HepG2 (cell line): ENCODE measurements around the gene GLRA3. TPM values are rescaled to one million over a fixed set of nuclear protein-coding genes. Genes with fewer than 3 reads are reported as not detected.

Experiments
- ATAC-seq: fragments of 200-7000 bp; cut with Tn5 transposase; 3 replicates; pipeline ENCODE4 v1.9.1; 2020; ENCODE audit warnings: mild to moderate bottlenecking, moderate library complexity
- BruUV-seq: library from RNA; stranded (reverse); fragments of 400-500 nt; replicated peaks from 2 replicates; lab custom pipeline; 2021; lab: Mats Ljungman, UMichigan
- CTCF ChIA-PET: fragments of 300-600 bp; formaldehyde crosslinking; extraction: SDS; loops from one replicate; lab custom pipeline; 2021; ENCODE audit warnings: low total read pairs, inconsistent platforms, low intra/inter-chr PET ratio; lab: Yijun Ruan, JAX
- POLR2A ChIA-PET: fragments of 350-600 bp; sonication (Branson Sonifier 250); formaldehyde crosslinking; loops from one replicate; lab custom pipeline; 2020; ENCODE audit warnings: antibody characterized with exemption, inconsistent platforms; lab: Yijun Ruan, JAX
- DNase-seq: peaks from one replicate; pipeline ENCODE4 v3.0.0-alpha.2; 2015; ENCODE audit warnings: low spot score
- FAIRE-seq: peaks from 3 replicates; lab custom pipeline; 2011; peaks lifted over from hg19 to GRCh38; lab: Jason Lieb, UNC
- H2AFZ ChIP-seq: one replicate; pipeline ENCODE4 v1.6.1; 2011; ENCODE audit warnings: low read length, inconsistent platforms
- H3K27ac ChIP-seq: fragments of 300-600 bp; 3 replicates; pipeline ENCODE4 v1.8.0; 2011; ENCODE audit warnings: mixed run types, mild to moderate bottlenecking, mixed read lengths, low read length, inconsistent platforms; ENCODE audit not compliant: insufficient read depth; ENCODE audit errors: extremely low read length
- H3K27me3 ChIP-seq, 2 experiments: fragments of 200-600 bp in 1 of 2; 2 replicates in 1 of 2; 3 replicates in 1 of 2; pipeline versions ENCODE4 v1.6.0 to v1.8.0; 2011; ENCODE audit warnings: low read length in 2 of 2, mild to moderate bottlenecking in 2 of 2, moderate library complexity in 2 of 2, inconsistent platforms in 1 of 2; ENCODE audit not compliant: insufficient read depth in 2 of 2, control insufficient read depth in 1 of 2
- H3K36me3 ChIP-seq, 2 experiments: fragments of 200-600 bp in 1 of 2; replicated peaks in 1 of 2; 2 replicates in 1 of 2; 3 replicates in 1 of 2; pipeline versions ENCODE4 v1.5.1 to v1.8.0; 2011; ENCODE audit warnings: low read length in 2 of 2, inconsistent platforms in 1 of 2; ENCODE audit not compliant: insufficient read depth in 2 of 2, control insufficient read depth in 1 of 2
- H3K4me1 ChIP-seq: 2 replicates; pipeline ENCODE4 v1.5.1; 2012; ENCODE audit warnings: low read length, inconsistent platforms; ENCODE audit not compliant: insufficient read depth
- H3K4me2 ChIP-seq: 2 replicates; pipeline ENCODE4 v1.6.0; 2011; ENCODE audit warnings: low read depth, low read length, inconsistent platforms
- H3K4me3 ChIP-seq, 3 experiments: fragments of 200-600 bp in 1 of 3; sonication (generic), shearing (Covaris generic) in 1 of 3; replicated peaks in 1 of 3; 2 replicates each; pipeline ENCODE4 v1.5.1; 2011 to 2016; ENCODE audit warnings: low read length in 3 of 3, inconsistent platforms in 2 of 3, low read depth in 2 of 3, mild to moderate bottlenecking in 2 of 3, control low read depth in 1 of 3, mixed read lengths in 1 of 3; ENCODE audit not compliant: insufficient read depth in 1 of 3
- H3K79me2 ChIP-seq: one replicate; pipeline ENCODE4 v1.6.1; 2011; ENCODE audit warnings: low read length, inconsistent platforms; ENCODE audit not compliant: insufficient read depth
- H3K9ac ChIP-seq: 2 replicates; pipeline ENCODE4 v1.6.0; 2011; ENCODE audit warnings: mild to moderate bottlenecking, low read depth, low read length, inconsistent platforms; ENCODE audit not compliant: insufficient read depth
- H3K9me3 ChIP-seq: 2 replicates; pipeline ENCODE4 v1.5.1; 2012; ENCODE audit warnings: mild to moderate bottlenecking, low read length
- H4K20me1 ChIP-seq: 2 replicates; pipeline ENCODE4 v1.6.0; 2011; ENCODE audit warnings: inconsistent platforms, mild to moderate bottlenecking, low read length, moderate library complexity; ENCODE audit not compliant: insufficient read depth
- BRD4 ChIP-seq: sonication (generic); formaldehyde crosslinking; IDR thresholded peaks from 2 replicates; pipeline ENCODE4 v1.4.0; 2020; ENCODE audit warnings: missing genetic modification reagents
- KLF15 ChIP-seq: sonication (generic); formaldehyde crosslinking; IDR thresholded peaks from 2 replicates; pipeline ENCODE4 v1.8.1; 2023; ENCODE audit warnings: borderline replicate concordance, mild to moderate bottlenecking, inconsistent platforms, missing genetic modification reagents, mixed read lengths
- MTA3 ChIP-seq: sonication (generic); formaldehyde crosslinking; IDR thresholded peaks from 2 replicates; pipeline ENCODE4 v1.4.0; 2020; ENCODE audit warnings: missing genetic modification reagents
- PHF8 ChIP-seq: sonication (generic); formaldehyde crosslinking; IDR thresholded peaks from 2 replicates; pipeline ENCODE4 v1.5.0; 2020; ENCODE audit warnings: missing genetic modification reagents
- PRMT3 ChIP-seq: sonication (generic); formaldehyde crosslinking; IDR thresholded peaks from 2 replicates; pipeline ENCODE4 v1.8.1; 2022; ENCODE audit warnings: low read depth, mild to moderate bottlenecking, moderate library complexity, missing genetic modification reagents, borderline replicate concordance
- RELA ChIP-seq: sonication (generic); formaldehyde crosslinking; IDR thresholded peaks from 2 replicates; pipeline ENCODE4 v1.4.0; 2020; ENCODE audit warnings: missing genetic modification reagents
- REPIN1 ChIP-seq: sonication (generic); formaldehyde crosslinking; IDR thresholded peaks from 2 replicates; pipeline ENCODE4 v1.8.0; 2022; ENCODE audit warnings: missing genetic modification reagents, low read depth, mild to moderate bottlenecking, borderline replicate concordance
- SIN3B ChIP-seq: fragments of 150-350 bp; IDR thresholded peaks from 2 replicates; pipeline ENCODE4 v1.6.1; 2014; ENCODE audit warnings: low read length
- TAF1 ChIP-seq: sonication (generic); formaldehyde crosslinking; IDR thresholded peaks from 2 replicates; pipeline ENCODE4 v1.4.0; 2020; ENCODE audit warnings: missing genetic modification reagents
- YEATS4 ChIP-seq: sonication (generic); formaldehyde crosslinking; IDR thresholded peaks from 2 replicates; pipeline ENCODE4 v1.4.0; 2020; ENCODE audit warnings: missing genetic modification reagents, borderline replicate concordance
- ZNF17 ChIP-seq: sonication (generic); formaldehyde crosslinking; IDR thresholded peaks from 2 replicates; pipeline ENCODE4 v1.5.0; 2020; ENCODE audit warnings: mild to moderate bottlenecking, missing genetic modification reagents
- ZNF230 ChIP-seq: sonication (generic); formaldehyde crosslinking; IDR thresholded peaks from 2 replicates; pipeline ENCODE4 v1.4.0; 2020; ENCODE audit warnings: mild to moderate bottlenecking, missing genetic modification reagents
- WGBS: methylation state at CpG from one replicate; pipeline ENCODE4 v1.1.6; 2017; ENCODE audit warnings: low lambda C conversion rate; 5-methylcytosine and 5-hydroxymethylcytosine counted together
- in situ Hi-C: cut with HindIII; loops from 2 replicates; pipeline ENCODE4 v1.10.0; 2017; ENCODE audit warnings: low pct_unique_long_range_greater_than_20kb; ENCODE audit not compliant: extremely low pct_ligation_motif_present
- intact Hi-C: fragments of 100-400 bp; cut with micrococcal nuclease; formaldehyde crosslinking; loops from one replicate; pipeline ENCODE4 v1.10.0; 2022; ENCODE audit not compliant: unreplicated experiment
- polyA plus RNA-seq, 8 experiments: library from polyadenylated mRNA; depleted of rRNA in 3 of 8; stranded (reverse) in 7 of 8; unstranded in 1 of 8; fragments of >200 nt; fragmentation: Illumina TruSeq in 4 of 8; extraction: Trizol in 4 of 8; gene quantifications; 2 replicates each; pipeline versions ENCODE4 v1.2.1 to v1.2.3, GENCODE V29; 2011 to 2016; ENCODE audit warnings: low read depth in 4 of 8, missing spikeins in 1 of 8, mixed read lengths in 1 of 8; ENCODE audit not compliant: insufficient read depth in 1 of 8
- total RNA-seq, 5 experiments: library from RNA; depleted of rRNA; stranded (reverse); fragments of >200 nt; fragmentation: Illumina TruSeq; extraction: Trizol; gene quantifications; 2 replicates each; pipeline ENCODE4 v1.2.3, GENCODE V29; 2016; ENCODE audit warnings: low read depth in 1 of 5
- TF ChIP-seq, protein P1 (sequence below): sonication (generic); formaldehyde crosslinking; IDR thresholded peaks from 2 replicates; pipeline ENCODE4 v1.5.1; 2020; ENCODE audit warnings: missing genetic modification reagents, mild to moderate bottlenecking, borderline replicate concordance
- TF ChIP-seq, protein P2 (sequence below): sonication (generic); formaldehyde crosslinking; IDR thresholded peaks from 2 replicates; pipeline ENCODE4 v1.5.0; 2020; ENCODE audit warnings: mild to moderate bottlenecking, missing genetic modification reagents
- TF ChIP-seq, protein P3 (sequence below): sonication (generic); formaldehyde crosslinking; IDR thresholded peaks from 2 replicates; pipeline ENCODE4 v1.8.1; 2022; ENCODE audit warnings: low read depth, mild to moderate bottlenecking, missing genetic modification reagents

The GLRA3 gene
- total and polyA plus RNA-seq, 2 of the 13 experiments (the other 11 are each of a cell fraction or from before 2014, with no cell fraction given) = not detected

- Histone ChIP-seq H4K20me1 (no peaks in the 10 kb centered on the region), H3K79me2 (no peaks in the 10 kb centered on the region), H3K9me3 (no peaks in the 10 kb centered on the region), H3K36me3 (no peaks in the 10 kb centered on the region), H2AFZ (no peak overlapping the region), H3K9ac (no peak overlapping the region), H3K27ac (no peak overlapping the region), H3K4me3 (no peak overlapping the region), H3K27me3 (no peaks in the 10 kb centered on the region), H3K4me2 (no peak overlapping the region), H3K4me1 (no peaks in the 10 kb centered on the region)
- BruUV-seq = no TSS peak
- CTCF ChIA-PET = no interaction called here
- ATAC-seq = no peak
- DNase-seq = no peak
- in situ Hi-C loops (no loop called here), intact Hi-C loops (no loop called here)
- WGBS = 19% methylated on average over 4 of the region's 4 CpGs
- no peak for FAIRE-seq
- TF ChIP-seq MTA3 (CRISPR knock-in tag) (no peak), PHF8 (no peak), SIN3B (no peak), ZNF17 (CRISPR knock-in tag) (no peak), REPIN1 (CRISPR knock-in tag) (no peak), PRMT3 (no peak), BRD4 (CRISPR knock-in tag) (no peak), TAF1 (CRISPR knock-in tag) (no peak), KLF15 (CRISPR knock-in tag) (no peak), RELA (no peak), YEATS4 (no peak), ZNF230 (CRISPR knock-in tag) (no peak)
- TF ChIP-seq, protein P1, sequence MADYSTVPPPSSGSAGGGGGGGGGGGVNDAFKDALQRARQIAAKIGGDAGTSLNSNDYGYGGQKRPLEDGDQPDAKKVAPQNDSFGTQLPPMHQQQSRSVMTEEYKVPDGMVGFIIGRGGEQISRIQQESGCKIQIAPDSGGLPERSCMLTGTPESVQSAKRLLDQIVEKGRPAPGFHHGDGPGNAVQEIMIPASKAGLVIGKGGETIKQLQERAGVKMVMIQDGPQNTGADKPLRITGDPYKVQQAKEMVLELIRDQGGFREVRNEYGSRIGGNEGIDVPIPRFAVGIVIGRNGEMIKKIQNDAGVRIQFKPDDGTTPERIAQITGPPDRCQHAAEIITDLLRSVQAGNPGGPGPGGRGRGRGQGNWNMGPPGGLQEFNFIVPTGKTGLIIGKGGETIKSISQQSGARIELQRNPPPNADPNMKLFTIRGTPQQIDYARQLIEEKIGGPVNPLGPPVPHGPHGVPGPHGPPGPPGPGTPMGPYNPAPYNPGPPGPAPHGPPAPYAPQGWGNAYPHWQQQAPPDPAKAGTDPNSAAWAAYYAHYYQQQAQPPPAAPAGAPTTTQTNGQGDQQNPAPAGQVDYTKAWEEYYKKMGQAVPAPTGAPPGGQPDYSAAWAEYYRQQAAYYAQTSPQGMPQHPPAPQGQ (CRISPR knock-in tag) = no peak
- TF ChIP-seq, protein P2, sequence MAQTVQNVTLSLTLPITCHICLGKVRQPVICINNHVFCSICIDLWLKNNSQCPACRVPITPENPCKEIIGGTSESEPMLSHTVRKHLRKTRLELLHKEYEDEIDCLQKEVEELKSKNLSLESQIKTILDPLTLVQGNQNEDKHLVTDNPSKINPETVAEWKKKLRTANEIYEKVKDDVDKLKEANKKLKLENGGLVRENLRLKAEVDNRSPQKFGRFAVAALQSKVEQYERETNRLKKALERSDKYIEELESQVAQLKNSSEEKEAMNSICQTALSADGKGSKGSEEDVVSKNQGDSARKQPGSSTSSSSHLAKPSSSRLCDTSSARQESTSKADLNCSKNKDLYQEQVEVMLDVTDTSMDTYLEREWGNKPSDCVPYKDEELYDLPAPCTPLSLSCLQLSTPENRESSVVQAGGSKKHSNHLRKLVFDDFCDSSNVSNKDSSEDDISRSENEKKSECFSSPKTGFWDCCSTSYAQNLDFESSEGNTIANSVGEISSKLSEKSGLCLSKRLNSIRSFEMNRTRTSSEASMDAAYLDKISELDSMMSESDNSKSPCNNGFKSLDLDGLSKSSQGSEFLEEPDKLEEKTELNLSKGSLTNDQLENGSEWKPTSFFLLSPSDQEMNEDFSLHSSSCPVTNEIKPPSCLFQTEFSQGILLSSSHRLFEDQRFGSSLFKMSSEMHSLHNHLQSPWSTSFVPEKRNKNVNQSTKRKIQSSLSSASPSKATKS (CRISPR knock-in tag) = no peak
- TF ChIP-seq, protein P3, sequence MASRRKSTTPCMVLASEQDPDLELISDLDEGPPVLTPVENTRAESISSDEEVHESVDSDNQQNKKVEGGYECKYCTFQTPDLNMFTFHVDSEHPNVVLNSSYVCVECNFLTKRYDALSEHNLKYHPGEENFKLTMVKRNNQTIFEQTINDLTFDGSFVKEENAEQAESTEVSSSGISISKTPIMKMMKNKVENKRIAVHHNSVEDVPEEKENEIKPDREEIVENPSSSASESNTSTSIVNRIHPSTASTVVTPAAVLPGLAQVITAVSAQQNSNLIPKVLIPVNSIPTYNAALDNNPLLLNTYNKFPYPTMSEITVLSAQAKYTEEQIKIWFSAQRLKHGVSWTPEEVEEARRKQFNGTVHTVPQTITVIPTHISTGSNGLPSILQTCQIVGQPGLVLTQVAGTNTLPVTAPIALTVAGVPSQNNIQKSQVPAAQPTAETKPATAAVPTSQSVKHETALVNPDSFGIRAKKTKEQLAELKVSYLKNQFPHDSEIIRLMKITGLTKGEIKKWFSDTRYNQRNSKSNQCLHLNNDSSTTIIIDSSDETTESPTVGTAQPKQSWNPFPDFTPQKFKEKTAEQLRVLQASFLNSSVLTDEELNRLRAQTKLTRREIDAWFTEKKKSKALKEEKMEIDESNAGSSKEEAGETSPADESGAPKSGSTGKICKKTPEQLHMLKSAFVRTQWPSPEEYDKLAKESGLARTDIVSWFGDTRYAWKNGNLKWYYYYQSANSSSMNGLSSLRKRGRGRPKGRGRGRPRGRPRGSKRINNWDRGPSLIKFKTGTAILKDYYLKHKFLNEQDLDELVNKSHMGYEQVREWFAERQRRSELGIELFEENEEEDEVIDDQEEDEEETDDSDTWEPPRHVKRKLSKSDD (CRISPR knock-in tag) = no peak
- POLR2A ChIA-PET = no interaction called here
These were observed 147.2 kb downstream of the GLRA3 start for GRCh38 chr4:174681723-174682300.
